HepG2 (cell line): ENCODE measurements around the gene NAA16. TPM values are rescaled to one million over a fixed set of nuclear protein-coding genes. Genes with fewer than 3 reads are reported as not detected.

Source experiments
- ATAC-seq: fragments of 200-7000 bp; cut with Tn5 transposase; 3 replicates; pipeline ENCODE4 v1.9.1; 2020; ENCODE audit warnings: mild to moderate bottlenecking, moderate library complexity
- BruUV-seq: library from RNA; stranded (reverse); fragments of 400-500 nt; replicated peaks from 2 replicates; lab custom pipeline; 2021; lab: Mats Ljungman, UMichigan
- CTCF ChIA-PET: fragments of 300-600 bp; formaldehyde crosslinking; extraction: SDS; loops from one replicate; lab custom pipeline; 2021; ENCODE audit warnings: low total read pairs, inconsistent platforms, low intra/inter-chr PET ratio; lab: Yijun Ruan, JAX
- POLR2A ChIA-PET: fragments of 350-600 bp; sonication (Branson Sonifier 250); formaldehyde crosslinking; loops from one replicate; lab custom pipeline; 2020; ENCODE audit warnings: antibody characterized with exemption, inconsistent platforms; lab: Yijun Ruan, JAX
- DNase-seq: peaks from one replicate; pipeline ENCODE4 v3.0.0-alpha.2; 2015; ENCODE audit warnings: low spot score
- FAIRE-seq: peaks from 3 replicates; lab custom pipeline; 2011; peaks lifted over from hg19 to GRCh38; lab: Jason Lieb, UNC
- H2AFZ ChIP-seq: one replicate; pipeline ENCODE4 v1.6.1; 2011; ENCODE audit warnings: low read length, inconsistent platforms
- H3K27ac ChIP-seq: fragments of 300-600 bp; 3 replicates; pipeline ENCODE4 v1.8.0; 2011; ENCODE audit warnings: mixed run types, mild to moderate bottlenecking, mixed read lengths, low read length, inconsistent platforms; ENCODE audit not compliant: insufficient read depth; ENCODE audit errors: extremely low read length
- H3K27me3 ChIP-seq, 2 experiments: fragments of 200-600 bp in 1 of 2; 2 replicates in 1 of 2; 3 replicates in 1 of 2; pipeline versions ENCODE4 v1.6.0 to v1.8.0; 2011; ENCODE audit warnings: low read length in 2 of 2, mild to moderate bottlenecking in 2 of 2, moderate library complexity in 2 of 2, inconsistent platforms in 1 of 2; ENCODE audit not compliant: insufficient read depth in 2 of 2, control insufficient read depth in 1 of 2
- H3K36me3 ChIP-seq, 2 experiments: fragments of 200-600 bp in 1 of 2; replicated peaks in 1 of 2; 2 replicates in 1 of 2; 3 replicates in 1 of 2; pipeline versions ENCODE4 v1.5.1 to v1.8.0; 2011; ENCODE audit warnings: low read length in 2 of 2, inconsistent platforms in 1 of 2; ENCODE audit not compliant: insufficient read depth in 2 of 2, control insufficient read depth in 1 of 2
- H3K4me1 ChIP-seq: 2 replicates; pipeline ENCODE4 v1.5.1; 2012; ENCODE audit warnings: low read length, inconsistent platforms; ENCODE audit not compliant: insufficient read depth
- H3K4me2 ChIP-seq: 2 replicates; pipeline ENCODE4 v1.6.0; 2011; ENCODE audit warnings: low read depth, low read length, inconsistent platforms
- H3K4me3 ChIP-seq, 3 experiments: fragments of 200-600 bp in 1 of 3; sonication (generic), shearing (Covaris generic) in 1 of 3; replicated peaks in 1 of 3; 2 replicates each; pipeline ENCODE4 v1.5.1; 2011 to 2016; ENCODE audit warnings: low read length in 3 of 3, inconsistent platforms in 2 of 3, low read depth in 2 of 3, mild to moderate bottlenecking in 2 of 3, control low read depth in 1 of 3, mixed read lengths in 1 of 3; ENCODE audit not compliant: insufficient read depth in 1 of 3
- H3K79me2 ChIP-seq: one replicate; pipeline ENCODE4 v1.6.1; 2011; ENCODE audit warnings: low read length, inconsistent platforms; ENCODE audit not compliant: insufficient read depth
- H3K9ac ChIP-seq: 2 replicates; pipeline ENCODE4 v1.6.0; 2011; ENCODE audit warnings: mild to moderate bottlenecking, low read depth, low read length, inconsistent platforms; ENCODE audit not compliant: insufficient read depth
- H3K9me3 ChIP-seq: 2 replicates; pipeline ENCODE4 v1.5.1; 2012; ENCODE audit warnings: mild to moderate bottlenecking, low read length
- H4K20me1 ChIP-seq: 2 replicates; pipeline ENCODE4 v1.6.0; 2011; ENCODE audit warnings: inconsistent platforms, mild to moderate bottlenecking, low read length, moderate library complexity; ENCODE audit not compliant: insufficient read depth
- HDAC1 ChIP-seq: sonication (generic); formaldehyde crosslinking; IDR thresholded peaks from 2 replicates; pipeline ENCODE4 v1.5.1; 2020; ENCODE audit warnings: mild to moderate bottlenecking, missing genetic modification reagents
- KMT2B ChIP-seq: IDR thresholded peaks from 2 replicates; pipeline ENCODE4 v1.6.1; 2016; ENCODE audit warnings: missing genetic modification reagents, missing compliant biosample characterization
- SAP130 ChIP-seq: IDR thresholded peaks from 2 replicates; pipeline ENCODE4 v1.6.1; 2016; ENCODE audit warnings: low read depth
- ZNF569 ChIP-seq: sonication (generic); formaldehyde crosslinking; IDR thresholded peaks from 2 replicates; pipeline ENCODE4 v1.5.0; 2020; ENCODE audit warnings: mild to moderate bottlenecking, missing genetic modification reagents, moderate library complexity, borderline replicate concordance
- ZNF670 ChIP-seq: sonication (generic); formaldehyde crosslinking; IDR thresholded peaks from 2 replicates; pipeline ENCODE4 v1.8.0; 2022; ENCODE audit warnings: mild to moderate bottlenecking, missing genetic modification reagents, borderline replicate concordance
- WGBS: methylation state at CpG from one replicate; pipeline ENCODE4 v1.1.6; 2017; ENCODE audit warnings: low lambda C conversion rate; 5-methylcytosine and 5-hydroxymethylcytosine counted together
- in situ Hi-C: cut with HindIII; loops from 2 replicates; pipeline ENCODE4 v1.10.0; 2017; ENCODE audit warnings: low pct_unique_long_range_greater_than_20kb; ENCODE audit not compliant: extremely low pct_ligation_motif_present
- intact Hi-C: fragments of 100-400 bp; cut with micrococcal nuclease; formaldehyde crosslinking; loops from one replicate; pipeline ENCODE4 v1.10.0; 2022; ENCODE audit not compliant: unreplicated experiment
- polyA plus RNA-seq, 8 experiments: library from polyadenylated mRNA; depleted of rRNA in 3 of 8; stranded (reverse) in 7 of 8; unstranded in 1 of 8; fragments of >200 nt; fragmentation: Illumina TruSeq in 4 of 8; extraction: Trizol in 4 of 8; gene quantifications; 2 replicates each; pipeline versions ENCODE4 v1.2.1 to v1.2.3, GENCODE V29; 2011 to 2016; ENCODE audit warnings: low read depth in 4 of 8, missing spikeins in 1 of 8, mixed read lengths in 1 of 8; ENCODE audit not compliant: insufficient read depth in 1 of 8
- total RNA-seq, 5 experiments: library from RNA; depleted of rRNA; stranded (reverse); fragments of >200 nt; fragmentation: Illumina TruSeq; extraction: Trizol; gene quantifications; 2 replicates each; pipeline ENCODE4 v1.2.3, GENCODE V29; 2016; ENCODE audit warnings: low read depth in 1 of 5
- TF ChIP-seq, protein P1 (sequence below): sonication (generic); formaldehyde crosslinking; IDR thresholded peaks from 2 replicates; pipeline ENCODE4 v1.4.0; 2020; ENCODE audit warnings: mild to moderate bottlenecking, missing genetic modification reagents
- TF ChIP-seq, protein P2 (sequence below): IDR thresholded peaks from 2 replicates; pipeline ENCODE4 v1.6.1; 2016; ENCODE audit warnings: mild to moderate bottlenecking
- TF ChIP-seq, protein P3 (sequence below): sonication (generic); formaldehyde crosslinking; IDR thresholded peaks from 2 replicates; pipeline ENCODE4 v1.9.0; 2021; ENCODE audit warnings: missing genetic modification reagents, mild to moderate bottlenecking, borderline replicate concordance
- TF ChIP-seq, protein P4 (sequence below), 2 experiments: sonication (generic) in 1 of 2; formaldehyde crosslinking in 1 of 2; IDR thresholded peaks; 2 replicates each; pipeline versions ENCODE4 v1.4.0 to v1.6.1; 2018 to 2020; ENCODE audit warnings: missing genetic modification reagents in 2 of 2, borderline replicate concordance in 1 of 2, low read depth in 1 of 2, mild to moderate bottlenecking in 1 of 2, missing biosample characterization in 1 of 2

The NAA16 gene
- total and polyA plus RNA-seq, 2 of the 13 experiments (the other 11 are each of a cell fraction or from before 2014, with no cell fraction given), result 9.2 to 15.1 TPM

DNA sequence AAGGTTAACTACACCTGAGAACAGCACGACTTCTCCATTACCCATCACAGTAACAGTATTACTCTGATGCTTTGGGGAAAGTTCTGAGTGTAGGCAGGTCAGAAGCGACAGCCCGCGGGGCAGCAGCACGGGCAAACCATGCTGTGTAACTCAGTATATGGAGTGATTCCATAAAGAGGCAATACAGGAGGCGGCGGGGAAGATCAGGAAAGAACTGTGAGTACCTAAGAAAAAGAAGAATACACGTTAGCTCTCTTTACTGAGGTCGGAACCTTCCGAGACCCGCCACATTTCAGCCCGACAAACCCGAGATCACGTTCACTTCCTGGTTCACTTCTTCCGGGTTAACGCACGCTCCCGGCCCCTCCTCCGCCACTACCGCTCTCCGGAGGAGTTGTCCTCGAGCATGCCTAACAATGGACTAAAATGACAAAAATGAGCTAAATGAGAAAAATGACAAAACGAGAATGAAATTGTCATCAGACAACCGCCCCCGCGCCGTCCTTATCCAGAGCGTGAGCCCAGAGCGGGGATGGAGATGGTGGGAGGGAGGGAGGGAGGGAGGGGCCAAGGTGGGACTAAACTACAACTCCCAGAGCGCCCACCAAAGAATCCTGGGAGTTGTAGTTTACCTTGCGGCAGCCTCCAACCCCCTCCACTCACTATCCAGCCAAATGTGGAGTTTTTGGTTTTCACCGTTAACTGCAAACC, 47.7 kb upstream of the NAA16 start, which contains the start of gene MTRF1:
MTRF1 (minus strand) TSS at position 316 of the 711 bp plus-strand sequence. CDS start 2,669 bp downstream, outside the sequence.
- in situ Hi-C loops (no loop called here), intact Hi-C loops (loop anchor here (1.0 kb wide), 1 partner anchor 49 kb away; no protein-coding TSS in a partner anchor)
- peaks cover 15% of the 10 kb centered on the region for H3K9me3 ChIP-seq
- peaks cover 1 to 6% of the 10 kb centered on the region in 2 experiments; a peak in 1 of 5 replicates for H3K36me3 ChIP-seq
- POLR2A ChIA-PET, result no interaction called here
- DNase-seq, result peak; percentile 69
- peak within 1 kb of the TSS; percentile 66 to 88 (median 84) for H3K4me3 ChIP-seq
- peak within 1 kb of the TSS; percentile 80 for H2AFZ ChIP-seq
- no peak for FAIRE-seq
- BruUV-seq, result no TSS peak
- H3K4me2 ChIP-seq, result peak within 1 kb of the TSS; percentile 79
- H3K4me1 ChIP-seq, result peaks cover 39% of the 10 kb centered on the region
- peak within 1 kb of the TSS; percentile 80 for H3K27ac ChIP-seq
- H3K9ac ChIP-seq, result peak within 1 kb of the TSS; percentile 87
- WGBS, result under 1% methylated on average over 32 of the region's 32 CpGs
- peak; percentile 93 for ATAC-seq
- no peaks in the 10 kb centered on the region for H4K20me1 ChIP-seq
- H3K27me3 ChIP-seq, result no peaks in the 10 kb centered on the region; a peak in 1 of 5 replicates
- CTCF ChIA-PET, result no interaction called here
- H3K79me2 ChIP-seq, result peaks cover 13% of the 10 kb centered on the region
- TF ChIP-seq ZNF670 (CRISPR knock-in tag) (no peak), SAP130 (peak; percentile 83), KMT2B (CRISPR knock-in tag) (peak; percentile 85), ZNF569 (CRISPR knock-in tag) (no peak), HDAC1 (CRISPR knock-in tag) (peak; percentile 71)
- TF ChIP-seq, protein P1, sequence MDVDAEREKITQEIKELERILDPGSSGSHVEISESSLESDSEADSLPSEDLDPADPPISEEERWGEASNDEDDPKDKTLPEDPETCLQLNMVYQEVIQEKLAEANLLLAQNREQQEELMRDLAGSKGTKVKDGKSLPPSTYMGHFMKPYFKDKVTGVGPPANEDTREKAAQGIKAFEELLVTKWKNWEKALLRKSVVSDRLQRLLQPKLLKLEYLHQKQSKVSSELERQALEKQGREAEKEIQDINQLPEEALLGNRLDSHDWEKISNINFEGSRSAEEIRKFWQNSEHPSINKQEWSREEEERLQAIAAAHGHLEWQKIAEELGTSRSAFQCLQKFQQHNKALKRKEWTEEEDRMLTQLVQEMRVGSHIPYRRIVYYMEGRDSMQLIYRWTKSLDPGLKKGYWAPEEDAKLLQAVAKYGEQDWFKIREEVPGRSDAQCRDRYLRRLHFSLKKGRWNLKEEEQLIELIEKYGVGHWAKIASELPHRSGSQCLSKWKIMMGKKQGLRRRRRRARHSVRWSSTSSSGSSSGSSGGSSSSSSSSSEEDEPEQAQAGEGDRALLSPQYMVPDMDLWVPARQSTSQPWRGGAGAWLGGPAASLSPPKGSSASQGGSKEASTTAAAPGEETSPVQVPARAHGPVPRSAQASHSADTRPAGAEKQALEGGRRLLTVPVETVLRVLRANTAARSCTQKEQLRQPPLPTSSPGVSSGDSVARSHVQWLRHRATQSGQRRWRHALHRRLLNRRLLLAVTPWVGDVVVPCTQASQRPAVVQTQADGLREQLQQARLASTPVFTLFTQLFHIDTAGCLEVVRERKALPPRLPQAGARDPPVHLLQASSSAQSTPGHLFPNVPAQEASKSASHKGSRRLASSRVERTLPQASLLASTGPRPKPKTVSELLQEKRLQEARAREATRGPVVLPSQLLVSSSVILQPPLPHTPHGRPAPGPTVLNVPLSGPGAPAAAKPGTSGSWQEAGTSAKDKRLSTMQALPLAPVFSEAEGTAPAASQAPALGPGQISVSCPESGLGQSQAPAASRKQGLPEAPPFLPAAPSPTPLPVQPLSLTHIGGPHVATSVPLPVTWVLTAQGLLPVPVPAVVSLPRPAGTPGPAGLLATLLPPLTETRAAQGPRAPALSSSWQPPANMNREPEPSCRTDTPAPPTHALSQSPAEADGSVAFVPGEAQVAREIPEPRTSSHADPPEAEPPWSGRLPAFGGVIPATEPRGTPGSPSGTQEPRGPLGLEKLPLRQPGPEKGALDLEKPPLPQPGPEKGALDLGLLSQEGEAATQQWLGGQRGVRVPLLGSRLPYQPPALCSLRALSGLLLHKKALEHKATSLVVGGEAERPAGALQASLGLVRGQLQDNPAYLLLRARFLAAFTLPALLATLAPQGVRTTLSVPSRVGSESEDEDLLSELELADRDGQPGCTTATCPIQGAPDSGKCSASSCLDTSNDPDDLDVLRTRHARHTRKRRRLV (CRISPR knock-in tag), result no peak
- TF ChIP-seq, protein P2, sequence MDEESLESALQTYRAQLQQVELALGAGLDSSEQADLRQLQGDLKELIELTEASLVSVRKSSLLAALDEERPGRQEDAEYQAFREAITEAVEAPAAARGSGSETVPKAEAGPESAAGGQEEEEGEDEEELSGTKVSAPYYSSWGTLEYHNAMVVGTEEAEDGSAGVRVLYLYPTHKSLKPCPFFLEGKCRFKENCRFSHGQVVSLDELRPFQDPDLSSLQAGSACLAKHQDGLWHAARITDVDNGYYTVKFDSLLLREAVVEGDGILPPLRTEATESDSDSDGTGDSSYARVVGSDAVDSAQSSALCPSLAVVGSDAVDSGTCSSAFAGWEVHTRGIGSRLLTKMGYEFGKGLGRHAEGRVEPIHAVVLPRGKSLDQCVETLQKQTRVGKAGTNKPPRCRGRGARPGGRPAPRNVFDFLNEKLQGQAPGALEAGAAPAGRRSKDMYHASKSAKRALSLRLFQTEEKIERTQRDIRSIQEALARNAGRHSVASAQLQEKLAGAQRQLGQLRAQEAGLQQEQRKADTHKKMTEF, result peak; percentile 71
- TF ChIP-seq, protein P3, sequence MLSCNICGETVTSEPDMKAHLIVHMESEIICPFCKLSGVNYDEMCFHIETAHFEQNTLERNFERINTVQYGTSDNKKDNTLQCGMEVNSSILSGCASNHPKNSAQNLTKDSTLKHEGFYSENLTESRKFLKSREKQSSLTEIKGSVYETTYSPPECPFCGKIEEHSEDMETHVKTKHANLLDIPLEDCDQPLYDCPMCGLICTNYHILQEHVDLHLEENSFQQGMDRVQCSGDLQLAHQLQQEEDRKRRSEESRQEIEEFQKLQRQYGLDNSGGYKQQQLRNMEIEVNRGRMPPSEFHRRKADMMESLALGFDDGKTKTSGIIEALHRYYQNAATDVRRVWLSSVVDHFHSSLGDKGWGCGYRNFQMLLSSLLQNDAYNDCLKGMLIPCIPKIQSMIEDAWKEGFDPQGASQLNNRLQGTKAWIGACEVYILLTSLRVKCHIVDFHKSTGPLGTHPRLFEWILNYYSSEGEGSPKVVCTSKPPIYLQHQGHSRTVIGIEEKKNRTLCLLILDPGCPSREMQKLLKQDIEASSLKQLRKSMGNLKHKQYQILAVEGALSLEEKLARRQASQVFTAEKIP, result no peak
- TF ChIP-seq, protein P4, sequence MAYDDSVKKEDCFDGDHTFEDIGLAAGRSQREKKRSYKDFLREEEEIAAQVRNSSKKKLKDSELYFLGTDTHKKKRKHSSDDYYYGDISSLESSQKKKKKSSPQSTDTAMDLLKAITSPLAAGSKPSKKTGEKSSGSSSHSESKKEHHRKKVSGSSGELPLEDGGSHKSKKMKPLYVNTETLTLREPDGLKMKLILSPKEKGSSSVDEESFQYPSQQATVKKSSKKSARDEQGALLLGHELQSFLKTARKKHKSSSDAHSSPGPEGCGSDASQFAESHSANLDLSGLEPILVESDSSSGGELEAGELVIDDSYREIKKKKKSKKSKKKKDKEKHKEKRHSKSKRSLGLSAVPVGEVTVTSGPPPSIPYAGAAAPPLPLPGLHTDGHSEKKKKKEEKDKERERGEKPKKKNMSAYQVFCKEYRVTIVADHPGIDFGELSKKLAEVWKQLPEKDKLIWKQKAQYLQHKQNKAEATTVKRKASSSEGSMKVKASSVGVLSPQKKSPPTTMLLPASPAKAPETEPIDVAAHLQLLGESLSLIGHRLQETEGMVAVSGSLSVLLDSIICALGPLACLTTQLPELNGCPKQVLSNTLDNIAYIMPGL (CRISPR knock-in tag; IDR thresholded peaks at IDR 0.05; ENCODE audit: borderline replicate concordance in 1 of 2, low read depth in 1 of 2), result peak in 1 of 2 experiments; percentile 51; a peak in 1 of 4 replicates
